ENCODE results near the gene HMHB1.

GRCh38 chr5:143762636-143763220 is 49.2 kb upstream of the HMHB1 start:
- no peak for TF ChIP-seq NCOA2 (IDR thresholded peaks at IDR 0.05; ENCODE audit: partially characterized antibody in 2 of 2)
- no peak for TF ChIP-seq MCM7 (IDR thresholded peaks at IDR 0.05)
- no peak for TF ChIP-seq SRSF1 (IDR thresholded peaks at IDR 0.05; ENCODE audit: low read depth, low read length)
- TF ChIP-seq ZNF23 (CRISPR knock-in tag; IDR thresholded peaks at IDR 0.05) = no peak
- no peak for TF ChIP-seq ZNF512 (tag; IDR thresholded peaks at IDR 0.05)
- no peak for TF ChIP-seq MAX (CRISPR knock-in tag; IDR thresholded peaks at IDR 0.05)
- TF ChIP-seq E2F5 (CRISPR knock-in tag; IDR thresholded peaks at IDR 0.05) = no peak
- TF ChIP-seq CTCF (IDR thresholded peaks at IDR 0.05 in 2 of 3, conservative IDR thresholded peaks at IDR 0.05 in 1 of 3; ENCODE audit: insufficient read depth in 2 of 3, low read depth in 1 of 3, low read length in 3 of 3) = no peak
- TF ChIP-seq POLR2AphosphoS5 (IDR thresholded peaks at IDR 0.05; ENCODE audit: control insufficient read depth, insufficient read depth, low read depth, low read length) = no peak
- TF ChIP-seq NFE2 (IDR thresholded peaks at IDR 0.05; ENCODE audit: low read depth) = no peak
- TF ChIP-seq ZNF785 (CRISPR knock-in tag; IDR thresholded peaks at IDR 0.05) = no peak
- no peak for TF ChIP-seq GATA2 (CRISPR knock-in tag; IDR thresholded peaks at IDR 0.05)
- no peak for TF ChIP-seq EZH2 (IDR thresholded peaks at IDR 0.05; ENCODE audit: borderline replicate concordance, low read depth, low read length)
- TF ChIP-seq ZNF354B (CRISPR knock-in tag; IDR thresholded peaks at IDR 0.05) = no peak

All from K562 (cell line).